ENCODE results near the gene PRAME.
"Not testable (repeated sequence)": the region's sequence is repeated elsewhere in the genome, so short reads cannot be mapped to it uniquely, and the experiment has no call there.

DNA sequence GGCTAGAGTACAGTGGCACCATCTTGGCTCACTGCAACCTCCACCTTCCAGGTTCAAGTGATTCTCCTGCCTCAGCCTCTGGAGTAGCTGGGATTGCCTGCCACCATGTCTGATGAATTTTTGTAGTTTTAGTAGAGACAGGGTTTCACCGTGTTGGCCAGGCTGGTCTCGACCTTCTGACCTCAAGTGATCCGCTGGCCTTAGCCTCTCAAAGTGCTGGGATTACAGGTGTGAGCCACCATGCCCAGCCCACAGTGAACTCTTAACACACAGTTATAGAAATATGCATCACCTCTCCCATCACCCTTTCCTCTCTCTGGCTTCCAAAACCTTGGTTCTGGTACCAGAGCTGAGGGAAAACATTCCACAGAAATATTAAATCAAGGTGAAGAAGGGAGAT is 49.0 kb upstream of the PRAME start:
- TF ChIP-seq POLR2A, CTCF, POLR2AphosphoS5 (IDR thresholded peaks at IDR 0.05): not testable (repeated sequence)

All from breast epithelium (tissue), 3 donors.